HCT116 (cell line): ENCODE data around the gene NINJ2. TPM values are rescaled to one million over a fixed set of nuclear protein-coding genes. Genes with fewer than 3 reads are reported as not detected.

Experiments used
- ATAC-seq: fragments of 200-7000 bp; cut with Tn5 transposase; 2 replicates; pipeline ENCODE4 v1.9.1; 2020; ENCODE audit warnings: mild to moderate bottlenecking, moderate library complexity
- BruUV-seq: library from RNA; stranded (reverse); fragments of 400-500 nt; replicated peaks from 2 replicates; lab custom pipeline; 2021; lab: Mats Ljungman, UMichigan
- CTCF ChIA-PET: fragments of 300-600 bp; sonication (Branson Sonifier 250); formaldehyde crosslinking; loops from one replicate; lab custom pipeline; 2021; ENCODE audit warnings: antibody characterized with exemption; lab: Charles Lee
- POLR2A ChIA-PET: fragments of 300-600, 350-600 bp; sonication (Branson Sonifier 250); formaldehyde crosslinking; loops from one replicate; lab custom pipeline; 2021; ENCODE audit warnings: antibody characterized with exemption; lab: Charles Lee
- RAD21 ChIA-PET, 2 experiments: fragments of 300-600 bp; sonication (Branson Sonifier 250); formaldehyde crosslinking; loops; one replicate each; lab custom pipeline; 2023; ENCODE audit warnings: low total read pairs in 2 of 2; ENCODE audit not compliant: uncharacterized antibody in 2 of 2, unreplicated experiment in 2 of 2, low non-redundant PET in 1 of 2; lab: Charles Lee
- DNase-seq: peaks from one replicate; pipeline ENCODE4 v3.0.0-alpha.2; 2010; ENCODE audit warnings: low read depth, low spot score
- H2AFZ ChIP-seq: fragments of 200-600 bp; shearing (Covaris generic), sonication (generic); 2 replicates; pipeline ENCODE4 v1.6.1; 2017; ENCODE audit warnings: low read depth, mixed run types, mixed read lengths, antibody characterized with exemption, low read length; ENCODE audit not compliant: poor library complexity, severe bottlenecking
- H3K27ac ChIP-seq: 2 replicates; pipeline ENCODE4 v1.5.1; 2012; ENCODE audit warnings: low read depth, low read length
- H3K27me3 ChIP-seq: fragments of 200-600 bp; sonication (generic); 2 replicates; pipeline ENCODE4 v1.6.1; 2016; ENCODE audit warnings: mixed run types, low read length, mixed read lengths; ENCODE audit not compliant: insufficient read depth
- H3K36me3 ChIP-seq, 2 experiments: fragments of 200-500 bp in 1 of 2; fragments of 200-600 bp in 1 of 2; sonication (Bioruptor generic) in 1 of 2; sonication (generic) in 1 of 2; 2 replicates each; pipeline versions ENCODE4 v1.5.1 to v1.6.1; 2014 to 2016; ENCODE audit warnings: low read length in 2 of 2, inconsistent platforms in 1 of 2, mixed read lengths in 1 of 2, mixed run types in 1 of 2; ENCODE audit not compliant: insufficient read depth in 2 of 2, control insufficient read depth in 1 of 2
- H3K4me1 ChIP-seq, 2 experiments: fragments of 200-600 bp in 1 of 2; sonication (generic) in 1 of 2; 2 replicates each; pipeline versions ENCODE4 v1.5.1 to v1.6.1; 2012 to 2017; ENCODE audit warnings: low read length in 2 of 2, inconsistent platforms in 1 of 2, mild to moderate bottlenecking in 1 of 2, mixed read lengths in 1 of 2, mixed run types in 1 of 2, moderate library complexity in 1 of 2; ENCODE audit not compliant: insufficient read depth in 2 of 2, control insufficient read depth in 1 of 2
- H3K4me2 ChIP-seq: fragments of 200-600 bp; sonication (generic); 2 replicates; pipeline ENCODE4 v1.6.1; 2017; ENCODE audit warnings: mixed run types, low read length, mixed read lengths
- H3K4me3 ChIP-seq, 2 experiments: fragments of 200-600 bp in 1 of 2; sonication (generic) in 1 of 2; replicated peaks in 1 of 2; 2 replicates each; pipeline ENCODE4 v1.5.1; 2011 to 2016; ENCODE audit warnings: low read length in 2 of 2, control low read depth in 1 of 2, low read depth in 1 of 2, mild to moderate bottlenecking in 1 of 2, mixed read lengths in 1 of 2, mixed run types in 1 of 2
- H3K79me2 ChIP-seq: fragments of 200-600 bp; sonication (generic); 2 replicates; pipeline ENCODE4 v1.6.1; 2017; ENCODE audit warnings: mild to moderate bottlenecking, mixed run types, low read length, moderate library complexity, mixed read lengths; ENCODE audit not compliant: insufficient read depth
- H3K9ac ChIP-seq: fragments of 200-600 bp; sonication (generic); 2 replicates; pipeline ENCODE4 v1.6.1; 2016; ENCODE audit warnings: low read length, mixed read lengths
- H3K9me2 ChIP-seq: fragments of 200-600 bp; sonication (generic), shearing (Covaris generic); 2 replicates; pipeline ENCODE4 v1.6.1; 2017; ENCODE audit warnings: mixed run types, mild to moderate bottlenecking, moderate library complexity; ENCODE audit not compliant: insufficient read depth
- H3K9me3 ChIP-seq, 2 experiments: fragments of 200-500 bp in 1 of 2; fragments of 200-600 bp in 1 of 2; sonication (Bioruptor generic) in 1 of 2; sonication (generic) in 1 of 2; 2 replicates each; pipeline ENCODE4 v1.6.1; 2014 to 2017; ENCODE audit warnings: low read length in 2 of 2, mixed read lengths in 2 of 2, inconsistent platforms in 1 of 2, low read depth in 1 of 2, mild to moderate bottlenecking in 1 of 2, mixed run types in 1 of 2, moderate library complexity in 1 of 2; ENCODE audit not compliant: control insufficient read depth in 1 of 2, insufficient read depth in 1 of 2
- H4K20me1 ChIP-seq: fragments of 200-600 bp; sonication (generic), shearing (Covaris generic); 2 replicates; pipeline ENCODE4 v1.6.1; 2017; ENCODE audit warnings: mixed run types, mild to moderate bottlenecking, moderate library complexity; ENCODE audit not compliant: insufficient read depth
- CBX3 ChIP-seq: IDR thresholded peaks from 2 replicates; pipeline ENCODE4 v1.6.1; 2012; ENCODE audit warnings: low read depth
- CEBPB ChIP-seq: IDR thresholded peaks from 2 replicates; pipeline ENCODE4 v1.6.1; 2012; ENCODE audit warnings: low read depth
- EGR1 ChIP-seq: IDR thresholded peaks from 2 replicates; pipeline ENCODE4 v1.6.1; 2012; ENCODE audit warnings: low read depth
- JUND ChIP-seq: IDR thresholded peaks from 2 replicates; pipeline ENCODE4 v1.6.1; 2012
- MAX ChIP-seq: IDR thresholded peaks from 2 replicates; pipeline ENCODE4 v1.6.1; 2012
- POLR2A ChIP-seq: IDR thresholded peaks from 2 replicates; pipeline ENCODE4 v1.7.0; 2011; ENCODE audit warnings: borderline replicate concordance; ENCODE audit not compliant: insufficient read depth, insufficient read length; ENCODE audit errors: extremely low read depth
- POLR2AphosphoS5 ChIP-seq: IDR thresholded peaks from 2 replicates; pipeline ENCODE4 v1.6.1; 2011; ENCODE audit warnings: mild to moderate bottlenecking, low read depth, low read length, moderate library complexity
- RAD21 ChIP-seq: IDR thresholded peaks from 2 replicates; pipeline ENCODE4 v1.6.1; 2012; ENCODE audit warnings: low read depth, mild to moderate bottlenecking
- SIN3A ChIP-seq: IDR thresholded peaks from 2 replicates; pipeline ENCODE4 v1.6.1; 2012; ENCODE audit warnings: low read depth
- SP1 ChIP-seq: IDR thresholded peaks from 2 replicates; pipeline ENCODE4 v1.6.1; 2012; ENCODE audit warnings: low read depth
- SRF ChIP-seq: IDR thresholded peaks from 2 replicates; pipeline ENCODE4 v1.6.1; 2012; ENCODE audit warnings: low read depth
- TCF7L2 ChIP-seq: IDR thresholded peaks from 2 replicates; pipeline ENCODE4 v1.7.0; 2011; ENCODE audit warnings: borderline replicate concordance, inconsistent platforms; ENCODE audit not compliant: insufficient read depth, insufficient read length; ENCODE audit errors: extremely low read depth
- YY1 ChIP-seq: IDR thresholded peaks from 2 replicates; pipeline ENCODE4 v1.6.1; 2011; ENCODE audit warnings: low read length, low read depth, moderate library complexity, mild to moderate bottlenecking; ENCODE audit not compliant: insufficient replicate concordance; ENCODE audit errors: extremely low read depth
- ZFX ChIP-seq: fragments of 450-650 bp; IDR thresholded peaks from 2 replicates; pipeline ENCODE4 v1.6.1; 2017
- ZNF274 ChIP-seq: fragments of 200-500 bp; sonication (Bioruptor generic); IDR thresholded peaks from 2 replicates; pipeline ENCODE4 v1.6.1; 2014; ENCODE audit warnings: mild to moderate bottlenecking, low read depth, low read length, inconsistent platforms
- intact Hi-C: fragments of 100-400 bp; cut with micrococcal nuclease; formaldehyde crosslinking; loops from 2 replicates; pipeline ENCODE4 v1.10.0; 2022
- total RNA-seq: library from RNA; stranded (reverse); gene quantifications from one replicate; pipeline ENCODE4 v1.2.1, GENCODE V29; 2021; ENCODE audit not compliant: unreplicated experiment
- TF ChIP-seq, protein P1 (sequence below): IDR thresholded peaks from 2 replicates; pipeline ENCODE4 v1.6.1; 2011; ENCODE audit warnings: mild to moderate bottlenecking, low read length, moderate library complexity; ENCODE audit not compliant: insufficient replicate concordance; ENCODE audit errors: extremely low read depth
- TF ChIP-seq, protein P2 (sequence below): IDR thresholded peaks from 2 replicates; pipeline ENCODE4 v1.6.1; 2012

Gene NINJ2
- total RNA-seq, 1 experiment from 2014 or later = not detected

- Histone ChIP-seq H3K79me2 (no peaks in the 10 kb centered on the region), H3K9me3 (no peaks in the 10 kb centered on the region)
- POLR2A ChIA-PET = no interaction called here
- no peak for TF ChIP-seq YY1
- TF ChIP-seq ZFX = no peak
- TF ChIP-seq POLR2A = no peak
- TF ChIP-seq RAD21 = no peak
- no peak for TF ChIP-seq CEBPB
- TF ChIP-seq SIN3A = no peak
- no peak for TF ChIP-seq JUND
- TF ChIP-seq, protein P1, sequence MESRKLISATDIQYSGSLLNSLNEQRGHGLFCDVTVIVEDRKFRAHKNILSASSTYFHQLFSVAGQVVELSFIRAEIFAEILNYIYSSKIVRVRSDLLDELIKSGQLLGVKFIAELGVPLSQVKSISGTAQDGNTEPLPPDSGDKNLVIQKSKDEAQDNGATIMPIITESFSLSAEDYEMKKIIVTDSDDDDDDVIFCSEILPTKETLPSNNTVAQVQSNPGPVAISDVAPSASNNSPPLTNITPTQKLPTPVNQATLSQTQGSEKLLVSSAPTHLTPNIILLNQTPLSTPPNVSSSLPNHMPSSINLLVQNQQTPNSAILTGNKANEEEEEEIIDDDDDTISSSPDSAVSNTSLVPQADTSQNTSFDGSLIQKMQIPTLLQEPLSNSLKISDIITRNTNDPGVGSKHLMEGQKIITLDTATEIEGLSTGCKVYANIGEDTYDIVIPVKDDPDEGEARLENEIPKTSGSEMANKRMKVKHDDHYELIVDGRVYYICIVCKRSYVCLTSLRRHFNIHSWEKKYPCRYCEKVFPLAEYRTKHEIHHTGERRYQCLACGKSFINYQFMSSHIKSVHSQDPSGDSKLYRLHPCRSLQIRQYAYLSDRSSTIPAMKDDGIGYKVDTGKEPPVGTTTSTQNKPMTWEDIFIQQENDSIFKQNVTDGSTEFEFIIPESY = no peak
- TF ChIP-seq SRF = no peak
- no peak for TF ChIP-seq EGR1
- TF ChIP-seq TCF7L2 = no peak
- no peak for TF ChIP-seq ZNF274
- TF ChIP-seq CBX3 = no peak
- TF ChIP-seq, protein P2, sequence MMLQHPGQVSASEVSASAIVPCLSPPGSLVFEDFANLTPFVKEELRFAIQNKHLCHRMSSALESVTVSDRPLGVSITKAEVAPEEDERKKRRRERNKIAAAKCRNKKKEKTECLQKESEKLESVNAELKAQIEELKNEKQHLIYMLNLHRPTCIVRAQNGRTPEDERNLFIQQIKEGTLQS = no peak
- no peak for TF ChIP-seq POLR2AphosphoS5
- TF ChIP-seq MAX = no peak
- TF ChIP-seq SP1 = no peak
- TF ChIP-seq, all 23 proteins: peak for 0
- no peaks in the 10 kb centered on the region for H3K36me3 ChIP-seq
- H3K9ac ChIP-seq = no peak overlapping the region
- no TSS peak for BruUV-seq
- intact Hi-C loops = no loop called here
- ChIA-PET RAD21 (no interaction called here), CTCF (no interaction called here)
- no peak overlapping the region for H2AFZ ChIP-seq
- H3K4me1 ChIP-seq = peaks cover 0 to 8% of the 10 kb centered on the region in 2 experiments; a peak in 2 of 4 replicates
- H4K20me1 ChIP-seq = no peaks in the 10 kb centered on the region
- H3K27me3 ChIP-seq = no peaks in the 10 kb centered on the region
- DNase-seq = no peak
- H3K4me2 ChIP-seq = no peak overlapping the region
- no peaks in the 10 kb centered on the region for H3K9me2 ChIP-seq
- no peak for ATAC-seq
- no peak overlapping the region for H3K27ac ChIP-seq
- no peak overlapping the region for H3K4me3 ChIP-seq
These were observed 50.4 kb downstream of the NINJ2 start for GRCh38 chr12:612886-613285.
